Testis (tissue), 3 donors: ENCODE data around the gene TLCD2. TPM values are rescaled to one million over a fixed set of nuclear protein-coding genes. Genes with fewer than 3 reads are reported as not detected.

Experiments used
- DNase-seq: peaks from one replicate; pipeline ENCODE4 v3.0.0-alpha.2; 2019
- H3K27ac ChIP-seq, 2 donors: fragments of 200-600 bp; sonication (generic); one replicate each; pipeline ENCODE4 v1.5.1; 2019
- H3K27me3 ChIP-seq: fragments of 200-600 bp; sonication (generic); one replicate; pipeline ENCODE4 v1.5.1; 2019
- H3K36me3 ChIP-seq: fragments of 200-600 bp; sonication (generic); one replicate; pipeline ENCODE4 v1.5.1; 2017; ENCODE audit warnings: low read depth; ENCODE audit errors: missing control alignments
- H3K4me1 ChIP-seq: fragments of 200-600 bp; sonication (generic); one replicate; pipeline ENCODE4 v1.5.1; 2019
- H3K4me3 ChIP-seq, 2 donors: fragments of 200-600 bp; sonication (generic); one replicate each; pipeline ENCODE4 v1.5.1; 2017 to 2019
- H3K9me3 ChIP-seq: fragments of 200-600 bp; sonication (generic); one replicate; pipeline ENCODE4 v1.5.1; 2017
- POLR2A ChIP-seq: fragments of 450-650 bp; IDR thresholded peaks from one replicate; pipeline ENCODE4 v1.6.1; 2017; ENCODE audit warnings: antibody characterized with exemption, mild to moderate bottlenecking, moderate library complexity
- WGBS, 2 donors: methylation state at CpG; one replicate each; pipeline ENCODE4 v1.1.5; 2018; 5-methylcytosine and 5-hydroxymethylcytosine counted together
- intact Hi-C: fragments of 100-400 bp; cut with DNase I; formaldehyde crosslinking; loops from one replicate; pipeline ENCODE4 v1.15.1; 2023; ENCODE audit warnings: low total_unique reads
- polyA plus RNA-seq: library from polyadenylated mRNA; stranded (reverse); fragments of 350-450 nt; fragmentation: Illumina TruSeq; extraction: RNeasy Lipid Tissue Mini Kit (QIAGEN cat#74804); gene quantifications from one replicate; pipeline ENCODE4 v1.2.3, GENCODE V29; 2014; ENCODE audit warnings: low read depth, low replicate concordance; ENCODE audit not compliant: insufficient read depth
- total RNA-seq, 2 donors: library from RNA; depleted of rRNA; stranded (reverse); fragments of >200 nt; gene quantifications; one replicate each; pipeline ENCODE4 v1.2.3, GENCODE V29; 2016
- TF ChIP-seq, protein P1 (sequence below), 3 experiments: fragments of 450-650 bp in 2 of 3; fragments of 200-600 bp in 1 of 3; sonication (generic) in 1 of 3; IDR thresholded peaks; one replicate each; pipeline ENCODE4 v1.5.1; 2016 to 2019; ENCODE audit warnings: antibody characterized with exemption in 3 of 3, mild to moderate bottlenecking in 2 of 3, moderate library complexity in 1 of 3

The TLCD2 gene
- total and polyA plus RNA-seq, 3 donors from 2014 or later: 1.1 to 2.0 (median 1.2) TPM

DNA sequence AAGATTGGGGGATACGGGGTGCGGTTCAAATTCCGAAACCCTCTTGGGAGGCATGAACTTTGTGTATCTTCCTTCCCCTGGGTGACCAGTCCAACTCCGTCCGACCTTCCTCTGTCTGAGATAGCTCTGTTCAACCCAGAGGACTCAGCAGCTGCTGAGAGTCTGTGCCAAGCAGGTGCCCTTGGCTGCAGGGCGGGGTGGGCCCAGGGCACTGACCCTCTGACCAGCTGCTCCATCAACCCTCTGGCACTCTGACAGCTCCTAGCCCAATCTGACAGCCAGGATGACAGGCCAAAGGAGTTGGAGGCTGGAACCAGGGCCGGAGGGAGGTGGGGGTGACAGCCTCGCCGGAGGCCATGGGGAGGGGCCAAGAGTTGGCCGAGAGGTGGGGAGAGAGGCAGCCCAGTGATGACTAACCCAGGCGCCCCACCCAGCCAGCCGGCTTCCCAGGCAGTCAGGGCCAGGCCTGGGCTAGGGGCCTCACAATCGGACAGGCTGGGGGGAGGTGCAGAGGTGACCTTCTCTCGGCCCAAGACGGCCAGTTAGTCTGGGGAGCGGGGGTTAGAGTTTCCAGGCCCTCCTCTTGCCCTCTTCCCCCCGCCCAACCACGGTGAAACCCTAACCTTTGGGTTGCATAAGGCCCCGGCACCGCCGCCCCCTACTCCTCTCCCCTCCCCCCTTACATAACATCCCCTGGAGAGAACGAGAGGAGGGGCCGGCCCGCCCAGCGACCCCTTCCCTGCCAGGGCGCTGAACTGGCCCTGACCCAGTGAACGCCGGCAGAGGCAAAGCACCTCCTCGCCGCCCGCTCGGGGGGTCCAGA lies 5.0 kb upstream of the TLCD2 start:
- H3K9me3 ChIP-seq: no peaks in the 10 kb centered on the region
- TF ChIP-seq POLR2A: no peak
- TF ChIP-seq, protein P1, sequence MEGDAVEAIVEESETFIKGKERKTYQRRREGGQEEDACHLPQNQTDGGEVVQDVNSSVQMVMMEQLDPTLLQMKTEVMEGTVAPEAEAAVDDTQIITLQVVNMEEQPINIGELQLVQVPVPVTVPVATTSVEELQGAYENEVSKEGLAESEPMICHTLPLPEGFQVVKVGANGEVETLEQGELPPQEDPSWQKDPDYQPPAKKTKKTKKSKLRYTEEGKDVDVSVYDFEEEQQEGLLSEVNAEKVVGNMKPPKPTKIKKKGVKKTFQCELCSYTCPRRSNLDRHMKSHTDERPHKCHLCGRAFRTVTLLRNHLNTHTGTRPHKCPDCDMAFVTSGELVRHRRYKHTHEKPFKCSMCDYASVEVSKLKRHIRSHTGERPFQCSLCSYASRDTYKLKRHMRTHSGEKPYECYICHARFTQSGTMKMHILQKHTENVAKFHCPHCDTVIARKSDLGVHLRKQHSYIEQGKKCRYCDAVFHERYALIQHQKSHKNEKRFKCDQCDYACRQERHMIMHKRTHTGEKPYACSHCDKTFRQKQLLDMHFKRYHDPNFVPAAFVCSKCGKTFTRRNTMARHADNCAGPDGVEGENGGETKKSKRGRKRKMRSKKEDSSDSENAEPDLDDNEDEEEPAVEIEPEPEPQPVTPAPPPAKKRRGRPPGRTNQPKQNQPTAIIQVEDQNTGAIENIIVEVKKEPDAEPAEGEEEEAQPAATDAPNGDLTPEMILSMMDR (IDR thresholded peaks at IDR 0.05): peak in 1 of 3 experiments; percentile 13
- H3K27ac ChIP-seq: peak overlapping the region; percentile 97 to 99
- H3K27me3 ChIP-seq: no peaks in the 10 kb centered on the region
- 0 to 4% methylated on average over 9 to 32 of the region's 32 CpGs for WGBS, 2 donors
- intact Hi-C loops: no loop called here
- H3K4me1 ChIP-seq: peaks cover 43% of the 10 kb centered on the region
- H3K4me3 ChIP-seq: peak overlapping the region; percentile 99 to 100
- DNase-seq: peak; percentile 87
- H3K36me3 ChIP-seq: no peaks in the 10 kb centered on the region

DNA sequence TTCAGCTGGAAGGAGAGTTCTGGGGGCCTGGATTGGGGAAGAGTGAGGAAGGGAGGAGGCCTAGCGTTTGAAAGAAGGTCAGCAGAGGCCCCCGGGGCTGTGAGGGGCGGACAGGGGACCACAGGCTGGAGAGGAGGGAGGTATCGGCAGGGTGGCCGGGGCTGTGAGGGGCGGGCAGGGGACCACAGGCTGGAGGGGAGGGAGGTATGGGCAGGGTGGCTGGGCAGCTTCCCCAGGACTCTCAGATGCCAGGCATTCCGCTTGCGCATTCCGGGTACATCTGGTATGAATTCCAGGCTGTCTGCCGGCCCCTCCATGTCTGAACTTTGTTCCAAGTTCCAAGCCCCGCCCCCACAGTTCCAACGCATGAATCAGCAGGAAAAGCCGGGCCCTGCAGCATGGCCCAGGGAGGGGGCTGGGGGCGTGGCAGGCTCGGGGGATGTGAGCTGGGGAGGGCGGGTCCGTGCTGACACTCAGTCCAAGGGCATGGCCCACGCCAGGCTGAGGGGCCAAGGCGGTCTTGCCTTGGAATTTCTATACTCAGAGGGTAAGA lies 4.3 kb upstream of the TLCD2 start:
- no peaks in the 10 kb centered on the region for H3K36me3 ChIP-seq
- H3K9me3 ChIP-seq: no peaks in the 10 kb centered on the region
- DNase-seq: peak; percentile 98
- TF ChIP-seq POLR2A: no peak
- TF ChIP-seq, protein P1 (IDR thresholded peaks at IDR 0.05): no peak
- no peaks in the 10 kb centered on the region for H3K27me3 ChIP-seq
- H3K27ac ChIP-seq: peak overlapping the region; percentile 97 to 99
- intact Hi-C loops: no loop called here
- 1 to 3% methylated on average over 8 to 19 of the region's 19 CpGs for WGBS, 2 donors
- H3K4me1 ChIP-seq: peaks cover 46% of the 10 kb centered on the region
- H3K4me3 ChIP-seq: peak overlapping the region; percentile 99 to 100

DNA sequence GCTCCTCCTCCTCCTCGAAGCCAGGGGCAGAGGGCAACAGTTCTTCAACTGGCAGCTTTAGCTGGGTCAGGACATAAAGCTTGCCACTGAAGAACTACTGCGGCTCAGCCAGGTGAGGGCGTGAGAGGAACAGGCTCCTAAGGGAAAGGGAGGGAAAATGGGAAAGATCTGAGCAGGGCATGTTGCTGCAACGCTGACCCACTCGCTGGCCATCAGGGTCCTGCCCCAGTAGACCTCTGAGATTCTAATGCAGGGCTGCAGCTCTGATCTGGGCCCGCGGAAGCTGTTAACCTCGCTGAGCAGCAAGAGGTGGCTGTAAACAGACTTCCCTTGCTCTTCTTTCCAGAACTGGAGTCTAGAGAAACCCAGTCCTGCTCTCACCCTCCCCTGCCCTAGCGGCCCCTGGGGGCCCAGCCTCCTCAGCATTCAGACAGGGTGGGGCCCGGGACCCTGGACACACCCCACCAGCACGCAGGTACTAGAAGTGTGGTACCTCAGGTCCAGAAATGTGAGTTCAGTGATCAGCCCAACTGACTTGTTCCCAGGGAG lies 3.8 kb upstream of the TLCD2 start:
- H3K27ac ChIP-seq: peak overlapping the region; percentile 97 to 99
- peak overlapping the region; percentile 99 to 100 for H3K4me3 ChIP-seq
- no peak for TF ChIP-seq POLR2A
- TF ChIP-seq, protein P1 (IDR thresholded peaks at IDR 0.05): peak in 1 of 3 experiments; percentile 36
- no peaks in the 10 kb centered on the region for H3K27me3 ChIP-seq
- intact Hi-C loops: no loop called here
- no peaks in the 10 kb centered on the region for H3K36me3 ChIP-seq
- DNase-seq: no peak
- 8 to 30% methylated on average over 5 to 11 of the region's 11 CpGs for WGBS, 2 donors
- H3K9me3 ChIP-seq: no peaks in the 10 kb centered on the region
- peaks cover 47% of the 10 kb centered on the region for H3K4me1 ChIP-seq

DNA sequence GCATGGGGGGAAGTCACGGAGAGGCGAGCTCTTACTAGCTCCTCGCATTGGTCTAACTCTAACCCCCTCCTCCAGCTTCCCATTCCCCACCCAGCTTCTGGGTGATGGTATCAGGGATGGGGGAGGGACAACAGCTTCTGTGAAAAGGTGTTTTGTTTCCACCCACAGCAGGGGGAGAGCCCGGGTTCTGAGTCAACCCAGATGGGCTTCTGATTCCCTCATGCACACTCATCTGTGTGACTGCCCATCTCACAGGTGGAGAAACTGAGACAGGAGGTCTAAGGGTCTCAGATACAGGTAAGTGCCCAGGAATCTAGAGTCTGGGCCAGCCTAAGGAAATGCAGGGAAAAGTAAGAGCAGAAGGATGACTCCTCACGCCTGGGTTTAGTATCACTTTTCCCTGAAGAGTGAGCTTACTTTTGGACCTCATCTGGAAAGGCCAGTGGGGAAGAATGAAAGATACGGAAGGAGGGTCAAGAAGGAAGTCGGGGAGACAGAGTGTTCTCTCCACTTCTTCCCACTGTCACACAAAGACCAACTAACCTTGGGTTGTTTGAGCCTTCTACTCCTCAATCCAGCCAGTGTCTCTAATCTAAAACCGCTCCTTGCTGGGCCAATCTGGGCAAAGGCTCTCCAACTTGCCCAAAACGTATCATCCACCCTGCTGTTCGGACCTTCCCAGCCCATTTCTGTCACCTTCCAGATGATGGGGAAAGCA lies 3.1 kb upstream of the TLCD2 start:
- Histone ChIP-seq H3K4me3 (peak overlapping the region in 1 of 2 donors; percentile 99), H3K27ac (peak overlapping the region; percentile 97 to 99), H3K9me3 (no peaks in the 10 kb centered on the region), H3K4me1 (peaks cover 44% of the 10 kb centered on the region), H3K27me3 (no peaks in the 10 kb centered on the region), H3K36me3 (no peaks in the 10 kb centered on the region)
- no peak for DNase-seq
- intact Hi-C loops: no loop called here
- 55 to 66% methylated on average over 10 of the region's 10 CpGs for WGBS, 2 donors
- TF ChIP-seq, protein P1 (IDR thresholded peaks at IDR 0.05): no peak
- TF ChIP-seq POLR2A: no peak
